Thyroid gland (tissue), 4 donors: ENCODE data around the gene IPO9.

Experiments
- CTCF ChIP-seq, 6 experiments: fragments of 200-600 bp in 3 of 6; fragments of 450-650 bp in 3 of 6; sonication (generic) in 3 of 6; IDR thresholded peaks; one replicate each; pipeline ENCODE4 v1.5.1; 2016 to 2019; ENCODE audit warnings: antibody characterized with exemption in 6 of 6, mild to moderate bottlenecking in 2 of 6, inconsistent platforms in 1 of 6, moderate library complexity in 1 of 6
- POLR2A ChIP-seq, 2 donors: fragments of 450-650 bp; IDR thresholded peaks; one replicate each; pipeline ENCODE4 v1.6.1; 2017; ENCODE audit warnings: antibody characterized with exemption in 2 of 2, mild to moderate bottlenecking in 2 of 2, moderate library complexity in 1 of 2

GRCh38 chr1:201789245-201789644 is 39.7 kb upstream of the IPO9 start:
- TF ChIP-seq CTCF (IDR thresholded peaks at IDR 0.05), result no peak
- no peak for TF ChIP-seq POLR2A (IDR thresholded peaks at IDR 0.05)
